NOMO-1 treated with dmso at 0.1 percent for 144 hours (cell line): ENCODE measurements around the gene INPP5A.
A peak's percentile ranks its signal among the peaks of the same experiment; 100 is the strongest.

Experiments used
- DNase-seq: peaks from one replicate; lab custom pipeline; 2025; ENCODE audit not compliant: unreplicated experiment; lab: John Stamatoyannopoulos, UW

INPP5A gene

DNA sequence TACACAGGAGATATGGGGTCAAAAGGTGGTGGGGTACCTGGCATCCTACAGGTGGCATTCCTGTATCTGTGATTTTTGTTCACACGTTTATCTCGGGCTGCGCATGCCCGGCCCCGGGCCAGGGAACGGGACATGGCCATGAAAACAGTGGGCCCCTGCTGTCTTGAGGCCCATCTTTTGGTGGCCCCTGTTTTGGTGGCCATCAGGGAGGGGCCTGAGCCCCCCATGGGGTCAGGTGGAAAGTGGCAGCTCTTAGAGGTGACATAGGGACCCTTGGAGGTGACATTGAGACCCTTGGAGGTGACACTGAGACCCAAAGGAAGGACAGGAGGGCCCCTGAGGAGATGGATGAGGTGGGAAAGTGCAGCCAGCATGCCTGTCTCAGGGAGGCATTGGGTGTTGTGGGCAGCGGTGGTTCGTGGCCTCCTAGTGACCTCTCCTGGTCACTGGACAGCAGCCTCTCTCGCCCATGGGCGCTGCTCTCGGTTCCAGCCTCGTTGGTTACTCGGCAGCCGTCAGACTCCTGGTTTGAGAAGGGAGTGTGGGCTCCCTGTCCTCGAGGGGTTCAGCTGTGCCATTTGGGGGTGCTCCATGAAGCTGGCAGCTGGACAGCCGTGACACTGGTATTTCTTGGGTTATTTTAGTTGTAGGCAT is 39.9 kb downstream of the INPP5A start:
- no peak for DNase-seq

GRCh38 chr10:132578287-132578951 is 40.8 kb downstream of the INPP5A start:
- DNase-seq = no peak

DNA sequence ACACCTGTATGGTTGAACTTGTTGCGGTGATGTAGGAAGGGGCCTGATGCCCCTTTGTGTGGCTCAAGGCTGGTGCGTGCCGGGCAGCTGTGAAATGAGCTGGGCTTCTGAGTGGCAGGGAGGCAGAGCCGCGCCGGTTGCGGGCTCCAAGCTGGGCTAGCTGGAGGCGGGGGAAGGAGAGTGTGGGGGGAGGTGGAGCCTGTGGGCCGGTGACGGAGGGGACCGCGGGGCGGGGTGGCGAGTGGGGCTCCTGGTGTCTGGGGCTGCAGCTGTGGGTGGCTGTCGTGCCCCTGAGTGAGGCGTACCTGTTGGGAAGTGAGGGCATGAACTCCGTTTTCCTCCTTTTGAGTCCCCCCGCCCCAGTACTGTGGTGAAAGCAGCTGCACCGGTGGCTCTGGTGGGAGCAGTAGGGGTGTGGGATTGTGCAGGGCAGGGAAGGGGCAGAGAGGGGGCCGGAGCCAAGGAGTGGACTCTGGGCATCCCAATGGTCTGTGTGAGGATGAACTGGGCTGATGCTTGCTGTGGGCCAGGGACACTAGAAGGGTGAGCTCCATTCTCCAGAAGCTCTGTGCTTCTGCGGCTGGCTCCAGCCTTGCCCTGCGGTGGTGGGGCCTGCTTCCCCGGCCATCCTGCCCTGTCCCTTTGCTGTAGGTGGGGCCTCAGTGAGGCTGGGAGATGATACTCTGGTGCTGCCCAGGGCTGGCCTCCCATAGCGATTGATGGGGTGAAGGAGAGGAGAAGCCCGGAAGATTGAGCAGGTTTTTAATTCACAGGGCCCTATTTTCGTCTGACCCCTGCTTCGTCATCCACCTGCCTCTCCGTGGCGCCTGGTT is 41.7 kb downstream of the INPP5A start:
- no peak for DNase-seq

GRCh38 chr10:132580143-132580542 is 42.6 kb downstream of the INPP5A start:
- DNase-seq = no peak

GRCh38 chr10:132580617-132581016 is 43.0 kb downstream of the INPP5A start:
- DNase-seq = no peak

- no peak for DNase-seq
Observed at GRCh38 chr10:132582137-132582536, 44.5 kb downstream of the INPP5A start.

DNA sequence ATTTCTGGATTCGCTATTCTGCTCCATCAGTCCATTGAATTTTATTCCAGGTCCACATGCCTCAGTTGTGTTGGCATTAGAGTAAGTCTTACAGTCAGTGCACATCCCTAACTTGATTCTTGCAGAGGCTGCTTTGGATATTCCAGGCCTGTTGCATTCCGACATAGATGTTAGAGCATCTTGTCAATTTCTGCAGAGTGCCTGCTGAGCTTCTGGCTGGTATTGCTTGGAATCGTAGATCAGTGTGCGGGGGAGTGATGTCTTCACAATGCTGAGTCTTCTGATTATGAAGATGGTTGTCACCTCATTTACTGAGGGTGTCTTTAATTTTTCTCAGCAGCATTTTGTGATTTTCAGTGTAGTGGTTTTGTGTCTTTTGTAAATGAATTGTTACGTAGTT is 45.2 kb downstream of the INPP5A start:
- no peak for DNase-seq

GRCh38 chr10:132583456-132583855 is 45.9 kb downstream of the INPP5A start:
- DNase-seq = no peak

DNA sequence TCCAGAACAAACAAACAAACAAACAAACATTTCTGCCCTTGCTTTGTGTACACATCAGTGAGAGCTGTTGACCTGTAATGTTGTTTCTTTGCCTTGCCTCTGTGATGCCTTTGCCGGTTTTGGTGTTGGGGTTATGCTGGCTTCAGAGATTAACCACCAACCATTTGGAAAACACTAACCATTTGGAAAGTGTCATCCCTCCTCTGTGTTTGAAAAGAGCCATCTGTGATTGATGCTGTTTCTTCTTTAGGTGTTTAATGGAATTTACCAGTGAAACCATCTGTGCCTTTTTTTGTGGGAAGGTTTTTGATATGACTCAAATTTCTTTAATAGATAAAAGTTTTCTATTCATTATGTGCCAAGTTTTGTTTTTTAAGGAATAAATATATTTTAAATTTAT is 46.5 kb downstream of the INPP5A start:
- DNase-seq = no peak

DNA sequence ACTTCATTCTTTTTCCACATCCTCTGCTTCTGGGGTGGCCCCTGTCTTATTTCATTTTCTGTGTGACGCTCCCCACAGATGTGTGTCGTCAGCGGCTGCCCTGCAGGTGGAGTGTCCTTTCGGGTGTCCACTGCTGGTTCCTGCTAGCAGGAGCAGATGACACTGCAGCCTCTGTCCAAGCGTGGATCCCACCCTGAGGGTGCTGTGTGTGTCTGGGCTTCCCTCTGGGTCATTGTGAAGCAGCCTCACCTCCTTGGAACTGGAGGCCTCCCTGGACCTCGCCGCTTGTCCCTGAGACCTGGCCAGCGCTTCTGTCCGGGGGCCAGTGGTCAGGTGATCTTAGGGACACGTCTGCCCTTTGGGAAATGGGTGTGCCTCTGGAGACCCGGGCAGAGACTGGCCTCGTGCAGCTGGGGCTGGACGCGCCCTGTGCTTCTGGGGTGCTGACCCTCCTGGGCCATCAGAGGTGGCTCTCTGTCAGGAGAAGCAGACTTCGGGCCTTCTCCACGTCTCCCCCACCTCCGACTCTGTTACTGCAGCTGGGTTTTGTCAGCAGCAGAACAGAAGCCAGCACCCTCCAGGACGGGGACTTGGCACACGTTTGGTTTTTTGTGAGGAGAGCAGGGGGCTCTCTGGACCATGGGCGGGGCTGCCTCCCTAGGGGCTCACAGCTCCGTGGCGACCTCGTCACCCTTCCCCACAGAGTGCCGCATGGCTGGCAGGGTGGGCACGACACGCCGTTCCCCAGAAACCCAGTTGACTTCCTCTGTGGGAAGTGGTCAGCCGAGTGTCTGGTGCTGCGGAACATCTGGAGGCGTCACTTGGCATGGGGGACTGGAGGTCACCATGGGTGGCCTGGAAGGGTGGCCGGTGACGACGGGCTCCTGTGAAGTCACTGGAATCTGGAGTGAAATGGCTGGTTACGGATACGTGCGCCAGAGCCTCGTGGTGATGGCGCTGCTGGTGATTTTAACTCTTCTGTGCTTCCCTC is 48.4 kb downstream of the INPP5A start:
- no peak for DNase-seq

DNA sequence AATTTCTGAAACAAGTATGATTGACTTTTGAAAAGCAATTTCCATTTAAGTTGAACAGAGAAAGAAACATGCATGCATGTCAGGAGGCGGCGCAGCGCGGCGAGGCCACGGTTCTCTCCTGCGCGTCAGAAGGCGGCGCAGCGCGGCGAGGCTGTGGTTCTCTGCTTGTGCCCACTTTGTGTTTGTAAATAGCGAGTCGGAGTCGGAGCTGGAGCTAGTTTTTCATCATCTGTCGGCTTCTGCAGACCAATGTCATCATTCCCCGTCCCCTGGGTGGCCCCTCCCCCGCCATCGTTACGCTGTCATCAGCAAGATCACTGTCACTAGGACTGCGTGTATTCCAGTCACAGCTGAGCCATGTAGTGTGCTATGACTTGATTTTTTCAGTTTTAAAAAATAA is 49.2 kb downstream of the INPP5A start:
- no peak for DNase-seq

DNA sequence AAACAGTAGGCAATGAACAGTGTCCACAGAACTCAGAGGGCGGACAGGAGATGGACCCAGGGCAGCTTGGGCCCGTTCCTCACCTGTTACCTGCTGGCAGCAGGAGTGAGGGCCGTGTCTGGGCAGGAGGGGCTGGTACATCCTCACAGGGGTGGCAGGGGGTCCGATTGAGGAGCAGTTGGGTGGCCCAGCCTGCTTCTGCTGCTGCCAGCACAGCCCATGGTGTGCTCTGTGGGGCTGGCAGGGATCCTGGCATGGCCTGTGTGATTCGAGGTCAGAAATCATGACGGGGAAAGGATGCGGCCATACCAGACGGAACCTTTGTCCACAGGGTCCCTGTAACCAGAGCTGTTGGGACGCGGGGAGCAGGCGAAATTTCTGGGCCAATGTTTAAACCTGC is 49.6 kb downstream of the INPP5A start:
- no peak for DNase-seq

DNA sequence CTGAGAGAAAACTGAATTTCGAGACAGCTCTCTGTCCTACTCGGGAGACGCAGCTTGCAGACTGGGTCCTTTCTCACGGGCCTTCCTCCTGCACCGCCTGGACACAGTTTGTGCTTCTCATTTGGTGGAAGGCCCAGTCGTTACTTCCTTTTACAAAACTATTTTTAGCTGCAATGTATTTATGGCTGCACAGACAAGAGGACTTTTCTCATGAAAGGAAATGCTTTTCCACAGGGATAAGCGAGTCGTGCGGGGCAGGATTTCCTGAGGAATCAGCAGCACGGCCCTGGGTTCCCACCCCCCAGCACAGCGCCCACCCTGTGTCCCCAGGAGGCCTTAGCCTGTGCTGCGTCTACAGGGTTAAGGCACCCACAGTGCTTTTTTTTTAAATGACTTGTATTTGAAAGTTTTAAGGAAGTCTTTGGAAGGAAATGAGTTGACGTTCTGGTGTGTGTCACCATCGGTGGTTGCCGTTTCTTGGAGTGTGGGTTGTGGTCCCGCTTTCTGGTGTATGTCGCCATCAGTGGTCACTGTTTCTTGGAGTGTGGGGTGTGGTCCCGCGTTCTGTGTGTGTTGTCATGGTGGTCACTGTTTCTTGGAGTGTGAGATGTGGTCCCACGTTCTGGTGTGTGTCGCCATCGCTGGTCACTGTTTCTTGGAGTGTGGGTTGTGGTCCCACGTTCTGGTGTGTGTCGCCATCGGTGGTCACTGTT is 50.9 kb downstream of the INPP5A start:
- peak; percentile 98 for DNase-seq

GRCh38 chr10:132589015-132589414 is 51.4 kb downstream of the INPP5A start:
- DNase-seq = no peak

GRCh38 chr10:132589681-132590080 is 52.1 kb downstream of the INPP5A start:
- no peak for DNase-seq

DNA sequence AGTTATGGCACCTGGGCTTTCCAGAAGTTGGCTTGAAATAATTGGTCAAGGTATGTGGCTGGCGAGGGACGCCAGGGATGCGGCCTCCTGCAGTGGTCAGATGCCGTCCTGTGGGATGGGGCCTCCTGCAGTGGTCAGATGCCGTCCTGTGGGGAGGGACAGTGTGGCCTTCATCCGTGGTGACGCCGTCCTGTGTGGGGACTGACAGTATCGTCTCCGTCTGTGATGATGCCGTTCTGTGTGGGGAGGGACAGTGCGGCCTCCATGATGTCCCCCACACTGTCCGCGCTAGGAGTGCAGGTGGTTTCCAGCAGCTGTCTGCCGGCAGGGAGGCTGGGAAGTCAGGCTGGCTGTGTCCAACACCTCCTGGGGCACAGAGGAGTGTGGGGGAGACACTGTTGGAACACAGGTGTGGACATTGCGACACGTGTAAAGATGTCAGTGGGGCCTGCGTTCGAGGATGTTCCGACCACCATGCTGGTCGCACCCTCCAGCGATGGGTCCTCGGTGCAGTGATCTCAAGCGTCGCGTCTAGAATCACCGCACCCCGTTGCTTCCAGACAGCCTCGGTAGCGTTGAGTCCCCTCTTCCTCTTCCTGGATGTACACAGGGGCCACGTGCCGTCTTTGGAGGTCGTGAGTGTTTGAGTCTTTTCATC is 52.6 kb downstream of the INPP5A start:
- no peak for DNase-seq

GRCh38 chr10:132590752-132591121 is 53.1 kb downstream of the INPP5A start:
- DNase-seq = no peak

DNA sequence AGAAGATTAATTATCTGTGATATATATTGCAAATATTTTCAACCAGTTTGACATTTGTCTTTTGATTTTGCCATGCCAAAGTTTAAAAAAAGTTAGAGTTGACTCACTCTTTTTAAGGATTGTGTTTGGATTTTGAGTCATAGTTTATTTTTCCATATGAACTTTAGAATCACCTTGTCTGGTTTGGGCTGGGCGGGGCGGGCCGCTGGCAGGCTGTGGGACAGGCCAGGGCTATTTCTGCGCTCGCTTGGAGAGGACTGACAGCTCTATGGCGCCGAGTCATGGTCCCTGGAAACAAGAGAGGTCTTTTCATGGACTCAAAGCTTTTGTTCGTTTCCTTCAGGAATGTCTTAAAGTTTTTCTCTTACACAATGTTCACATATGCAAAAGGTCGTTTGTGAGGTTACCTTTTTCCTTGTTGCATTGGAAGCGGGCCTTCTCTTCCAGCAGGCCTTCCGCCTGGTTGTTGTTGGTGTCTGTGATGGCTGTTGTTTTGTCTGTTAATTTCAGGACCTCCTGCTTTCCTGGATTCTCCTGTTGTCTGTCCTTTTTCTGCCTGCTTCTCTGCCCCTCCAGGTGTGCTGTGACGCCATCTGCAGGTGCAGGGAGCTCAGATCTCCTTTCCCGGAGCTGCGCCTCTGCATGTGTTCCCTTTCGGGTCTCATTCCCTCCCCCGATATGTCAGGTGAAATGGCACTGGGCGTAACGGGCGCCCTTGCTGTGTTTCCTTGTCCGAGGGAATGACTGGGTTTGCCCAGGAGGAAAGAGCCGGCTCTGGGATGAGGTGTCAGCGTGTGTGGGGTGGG is 53.8 kb downstream of the INPP5A start:
- no peak for DNase-seq

DNA sequence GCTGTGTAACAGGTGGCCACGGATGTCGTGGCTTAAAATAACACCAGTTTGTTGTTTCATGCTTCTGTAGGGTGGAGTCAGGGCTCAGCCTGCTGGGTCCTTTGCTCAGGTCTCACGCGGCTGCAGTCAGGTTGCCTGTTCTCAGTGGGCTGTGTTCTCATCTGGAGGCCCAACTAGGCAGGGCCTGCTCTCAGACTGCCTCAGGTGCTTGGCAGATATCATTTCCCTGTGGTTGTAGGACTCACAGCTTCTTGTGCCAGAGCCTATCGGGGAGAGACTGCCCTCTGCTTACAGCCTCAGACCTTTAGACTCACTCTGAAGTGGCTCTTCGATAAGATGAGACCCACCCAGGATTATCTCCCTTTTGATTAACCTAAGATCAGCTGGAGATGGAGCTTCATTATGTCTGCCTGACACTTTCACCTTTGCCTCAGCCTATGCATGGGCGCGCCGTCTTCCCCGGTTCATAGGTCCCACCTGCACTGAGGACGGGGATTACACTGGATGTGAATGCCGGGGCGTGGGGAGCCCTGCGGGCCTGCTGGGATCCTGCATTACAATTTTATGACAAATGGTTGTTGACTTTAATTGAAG is 55.3 kb downstream of the INPP5A start:
- DNase-seq = no peak
